Hippocampal formation (tissue), 2 donors: Measurements from ENCODE around the gene TRIM63.
A peak's percentile ranks its signal among the peaks of the same experiment; 100 is the strongest.

ENCODE experiments used
- DNase-seq, 2 donors: peaks; one replicate each; lab custom pipeline; 2025; lab: John Stamatoyannopoulos, UW

Gene TRIM63

GRCh38 chr1:26057189-26057588 lies 10.2 kb downstream of the TRIM63 start:
- no peak for DNase-seq

GRCh38 chr1:26055041-26055440 lies 12.4 kb downstream of the TRIM63 start:
- DNase-seq, result no peak

- no peak for DNase-seq
Measured at GRCh38 chr1:26053718-26054560, 13.5 kb downstream of the TRIM63 start.

GRCh38 chr1:26050248-26050640 lies 17.2 kb downstream of the TRIM63 start:
- no peak for DNase-seq

GRCh38 chr1:26049531-26050247 lies 17.7 kb downstream of the TRIM63 start:
- DNase-seq, result no peak

DNA sequence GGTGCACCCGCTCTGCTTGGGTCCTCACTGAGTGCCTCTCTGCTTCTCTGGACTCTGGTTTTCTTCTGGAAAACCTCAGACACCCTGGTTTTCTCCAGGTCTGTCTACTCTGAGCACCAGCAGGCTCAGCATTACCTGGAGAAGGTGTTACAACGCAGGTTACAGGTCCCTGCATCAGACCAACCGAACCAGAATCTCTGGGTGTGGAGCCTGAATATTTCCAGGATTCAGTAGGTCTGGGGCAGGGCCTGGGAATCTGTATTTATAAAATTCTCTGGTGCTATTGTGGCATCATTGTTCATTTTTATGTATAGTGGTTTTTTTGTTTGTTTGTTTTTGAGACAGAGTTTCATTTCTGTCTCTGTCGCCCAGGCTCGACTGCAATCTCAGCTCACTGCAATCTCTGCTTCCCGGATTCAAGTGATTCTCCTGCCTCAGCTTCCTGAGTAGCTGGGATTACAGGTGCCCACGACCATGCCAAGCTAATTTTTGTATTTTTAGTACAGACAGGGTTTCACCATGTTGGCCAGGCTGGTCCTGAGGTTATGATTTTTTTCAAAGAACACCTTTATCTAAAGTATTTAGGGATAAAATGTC lies 20.1 kb downstream of the TRIM63 start:
- no peak for DNase-seq

DNA sequence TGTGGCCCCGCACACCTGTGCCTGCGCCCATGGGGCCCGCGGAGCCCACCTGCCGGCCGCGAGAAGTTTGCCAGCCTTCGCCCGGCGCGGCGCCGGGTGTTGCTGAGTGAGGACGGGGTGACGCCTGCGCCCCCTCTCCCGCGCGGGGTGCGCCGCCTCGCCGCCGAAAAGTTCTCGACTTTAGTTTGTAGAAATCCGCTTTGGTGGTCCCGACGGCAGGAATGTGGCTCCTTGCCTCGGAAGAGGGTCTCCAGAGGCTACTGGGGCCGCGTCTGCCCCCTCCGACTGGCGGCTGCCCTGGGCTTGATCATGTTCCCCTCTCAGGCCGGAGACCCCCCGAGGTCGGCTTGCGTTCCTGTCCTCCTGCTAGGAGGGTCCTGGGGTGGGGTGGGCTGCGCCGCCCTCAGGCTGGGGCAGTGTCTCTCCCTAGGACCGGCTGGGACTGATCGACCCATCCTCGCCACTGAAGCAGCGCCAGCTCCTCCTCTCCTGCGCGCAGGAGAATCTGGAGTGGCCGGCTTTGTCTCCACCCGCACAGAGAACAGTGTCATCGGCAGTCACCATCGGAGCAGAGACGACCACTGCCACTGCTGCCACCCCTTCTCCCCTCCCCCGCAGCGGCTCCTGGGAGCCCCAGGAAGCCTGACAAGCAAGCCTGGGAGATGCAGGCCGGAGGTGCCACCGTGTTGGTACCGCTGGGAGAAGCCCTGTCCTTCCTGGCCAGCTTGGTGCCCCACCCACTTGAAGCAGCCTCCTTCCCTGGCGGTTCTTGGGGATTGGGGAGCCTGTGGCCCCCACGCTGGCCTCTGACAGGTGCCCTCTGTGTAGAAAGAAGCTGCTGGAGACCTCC lies 21.0 kb downstream of the TRIM63 start:
- no peak for DNase-seq

DNA sequence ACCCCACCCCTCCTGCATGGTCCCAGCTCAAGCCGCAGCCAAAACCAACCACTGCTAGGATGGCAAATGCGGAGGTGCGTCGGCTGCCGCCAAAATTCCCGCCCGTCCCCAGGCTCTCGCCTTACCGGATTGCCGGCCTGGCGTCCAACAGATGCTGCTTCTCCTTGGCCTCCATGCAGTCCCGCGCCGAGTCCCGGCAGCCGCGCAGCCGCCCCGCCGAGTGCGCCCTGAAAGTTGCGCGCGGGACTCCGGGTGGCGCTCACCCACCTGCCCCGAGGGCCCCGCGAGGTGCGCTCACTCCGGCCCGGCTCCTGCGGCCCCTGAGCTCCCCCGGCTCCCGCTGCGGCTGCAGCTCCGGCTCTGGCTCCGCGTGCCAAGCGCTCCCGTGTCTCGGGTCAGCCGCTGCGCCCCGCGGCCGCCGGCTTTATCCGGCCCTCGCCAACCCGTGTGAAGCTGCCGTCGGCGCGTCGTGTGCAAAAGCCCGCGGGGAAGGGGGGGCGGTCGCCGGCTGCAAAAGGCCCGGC lies 21.6 kb downstream of the TRIM63 start, which contains the start of gene SLC30A2:
TSS of gene SLC30A2 (minus strand) at position 397 of the 524 bp plus-strand sequence. CDS start at position 175, 222 bp downstream.
- no peak for DNase-seq

DNA sequence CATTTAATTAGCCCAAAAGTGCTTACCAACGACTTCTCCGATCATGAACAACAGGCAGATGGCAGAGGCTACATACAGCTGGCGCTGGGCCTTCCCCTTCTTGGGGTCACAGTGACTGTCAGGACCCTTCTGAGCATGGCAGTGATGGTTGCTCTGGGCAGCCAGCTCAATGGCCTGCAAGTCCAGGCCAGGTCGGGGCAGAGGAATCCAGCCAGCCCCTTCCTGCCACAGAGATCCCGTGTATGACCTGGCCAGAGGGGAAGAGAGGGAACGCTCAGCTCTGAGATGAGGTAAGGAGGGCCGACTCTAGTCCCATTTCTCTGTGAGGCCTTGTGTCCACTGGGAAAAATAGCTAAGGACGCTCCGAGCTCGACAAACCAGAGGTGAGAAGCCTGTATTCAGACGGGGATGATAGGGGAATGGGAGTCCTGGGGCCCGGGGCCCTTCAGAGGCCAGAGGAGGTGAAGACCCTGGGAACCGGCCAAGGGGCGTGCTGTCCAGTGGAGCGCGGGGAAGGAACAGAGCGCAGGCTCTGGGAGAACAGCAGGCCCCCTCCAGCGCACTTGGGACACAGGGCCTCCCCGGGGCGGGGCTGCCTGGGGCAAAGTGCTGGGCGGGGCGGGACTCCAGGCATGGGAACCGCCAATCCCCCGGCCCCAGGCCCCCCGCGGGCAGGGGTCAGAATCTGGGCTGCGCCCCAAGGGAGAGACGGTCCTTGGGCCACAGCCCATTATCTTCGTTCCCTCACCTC lies 22.3 kb downstream of the TRIM63 start:
- DNase-seq, result no peak

- no peak for DNase-seq
Measured at GRCh38 chr1:26044414-26044813, 23.0 kb downstream of the TRIM63 start.

- DNase-seq, result no peak
Measured at GRCh38 chr1:26043765-26044164, 23.7 kb downstream of the TRIM63 start.

DNA sequence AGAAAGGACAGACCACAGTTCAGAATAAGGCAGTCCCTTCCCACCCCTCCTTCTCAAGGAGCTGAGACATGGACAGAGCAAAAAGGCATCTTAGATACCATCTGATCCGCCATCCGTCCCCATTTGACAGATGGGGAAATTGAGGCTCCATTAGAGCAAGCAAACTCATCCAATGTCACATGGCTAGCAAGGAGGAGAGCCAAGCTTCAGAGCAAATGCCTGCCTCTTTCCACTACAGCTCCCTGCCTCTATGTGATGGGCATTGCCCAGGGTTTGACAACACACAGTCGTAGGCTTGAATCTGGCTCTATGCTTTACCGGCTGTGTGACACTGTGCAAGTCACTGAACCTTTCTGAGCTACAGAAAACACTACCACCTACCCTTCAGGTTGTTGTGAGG lies 25.5 kb downstream of the TRIM63 start:
- DNase-seq, result no peak

DNA sequence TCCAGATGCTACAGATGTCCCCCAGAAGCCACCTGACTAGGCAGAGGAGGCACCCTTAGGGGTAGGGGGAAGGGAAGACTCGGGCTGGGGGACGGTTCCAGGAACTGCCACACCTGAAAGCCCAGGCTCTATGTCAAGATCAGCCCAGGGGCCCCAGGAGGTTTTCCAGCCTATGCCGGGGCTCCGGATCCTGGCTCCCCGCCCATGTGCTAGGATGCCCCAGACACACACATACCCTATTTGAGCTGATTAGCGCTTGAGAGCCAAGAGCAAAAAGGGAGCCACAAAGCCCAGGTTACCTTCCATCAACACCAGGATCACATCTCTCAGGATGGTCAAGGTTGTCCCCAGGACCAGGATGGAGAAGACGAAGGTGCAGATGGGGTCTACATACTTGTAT lies 26.0 kb downstream of the TRIM63 start:
- no peak for DNase-seq

- DNase-seq, result no peak
Measured at GRCh38 chr1:26038904-26039303, 28.5 kb downstream of the TRIM63 start.

DNA sequence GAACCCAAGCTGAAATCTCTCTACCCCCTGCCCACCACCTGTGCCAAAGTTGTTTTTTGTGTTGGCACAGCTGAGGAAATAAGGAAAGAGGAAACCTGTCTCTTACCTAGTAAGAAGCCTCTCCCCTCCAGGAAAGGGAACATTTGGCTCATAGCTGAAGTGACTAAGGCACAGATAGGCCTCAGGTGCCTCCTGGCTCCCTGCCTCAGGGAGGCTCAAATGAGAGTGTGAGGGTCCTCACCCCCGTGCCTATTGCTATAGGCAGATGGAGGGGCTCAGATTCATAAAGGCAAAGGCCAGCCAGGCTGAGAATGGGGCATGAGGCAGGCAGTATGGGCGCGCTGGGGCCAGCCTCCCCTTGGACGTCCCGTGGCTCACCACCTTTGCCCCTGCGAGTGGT lies 29.0 kb downstream of the TRIM63 start:
- no peak for DNase-seq

- no peak for DNase-seq
Measured at GRCh38 chr1:26037904-26038303, 29.5 kb downstream of the TRIM63 start.

- no peak for DNase-seq
Measured at GRCh38 chr1:26036756-26037281, 30.6 kb downstream of the TRIM63 start.

- peak; percentile 36 to 82 for DNase-seq
Measured at GRCh38 chr1:26035959-26036755, 31.3 kb downstream of the TRIM63 start.

DNA sequence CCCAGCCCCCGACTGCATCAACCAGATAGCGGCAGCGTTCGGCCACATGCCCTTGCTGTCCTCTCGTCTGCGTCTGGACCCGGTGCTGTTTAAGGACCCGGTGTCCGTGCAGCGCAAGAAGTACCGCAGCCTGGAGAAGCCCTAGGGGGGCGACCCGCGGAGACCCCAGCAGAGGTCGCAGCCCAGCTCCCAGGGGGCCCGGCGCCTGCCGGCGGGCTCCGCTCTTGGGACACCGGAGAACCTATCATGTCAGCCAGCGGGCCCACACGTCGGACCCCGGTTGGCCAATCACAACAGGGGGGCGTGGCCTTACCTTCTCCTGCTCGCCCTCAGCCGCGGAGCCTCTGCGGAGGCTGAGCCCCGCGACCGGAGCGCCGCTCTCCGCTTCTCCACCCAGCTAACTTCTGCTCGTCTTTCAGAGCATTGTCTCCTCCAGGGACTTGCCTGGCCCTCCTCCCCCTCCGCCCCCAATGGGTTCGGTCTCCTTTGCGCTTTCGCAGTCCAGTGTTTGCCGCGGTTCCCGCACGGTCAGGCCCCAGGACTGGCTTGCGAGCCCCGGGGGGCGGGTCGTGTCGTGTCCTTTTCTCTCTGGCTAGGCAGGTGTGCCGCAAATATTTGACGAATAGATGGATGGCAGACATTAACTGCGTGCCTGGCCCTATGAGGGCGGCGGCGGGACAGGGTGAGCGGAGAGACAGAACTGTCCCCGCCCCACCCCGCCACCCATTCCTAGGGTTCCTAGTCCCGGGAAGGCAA lies 32.0 kb downstream of the TRIM63 start:
- peak; percentile 84 to 93 for DNase-seq
